Fibroblast of mammary gland (primary cell): ENCODE results near the gene ABHD11.
"Not testable (repeated sequence)": the region's sequence is repeated elsewhere in the genome, so short reads cannot be mapped to it uniquely, and the experiment has no call there.

Source experiments
- DNase-seq: peaks from one replicate; pipeline ENCODE4 v3.0.0-alpha.2; 2010; ENCODE audit warnings: low read depth
- H3K4me3 ChIP-seq: 2 replicates; pipeline ENCODE4 v1.5.1; 2011; ENCODE audit warnings: low read depth, mild to moderate bottlenecking, low read length, moderate library complexity; ENCODE audit not compliant: control insufficient read depth
- CTCF ChIP-seq: conservative IDR thresholded peaks from 2 replicates; pipeline ENCODE4 v1.5.1; 2011; ENCODE audit warnings: low read depth, low read length, inconsistent platforms; ENCODE audit not compliant: control insufficient read depth, insufficient read depth

The ABHD11 gene

GRCh38 chr7:73738612-73739386 lies at the start of gene ABHD11:
Gene ABHD11 (minus strand): TSS chr7:73738802. CDS start chr7:73738770, 32 bp downstream.
- H3K4me3 ChIP-seq = peak within 1 kb of the TSS; percentile 77
- TF ChIP-seq CTCF = no peak
- peak; percentile 91 for DNase-seq

GRCh38 chr7:73787786-73788048 lies 49.1 kb upstream of the ABHD11 start:
- DNase-seq, H3K4me3 ChIP-seq: not testable (repeated sequence)

- DNase-seq = no peak
- no peak overlapping the region for H3K4me3 ChIP-seq
- no peak for TF ChIP-seq CTCF
These were observed 48.0 kb upstream of the ABHD11 start for GRCh38 chr7:73786588-73786987.

- no peak for DNase-seq
- TF ChIP-seq CTCF = no peak
- H3K4me3 ChIP-seq = no peak overlapping the region
These were observed 40.9 kb upstream of the ABHD11 start for GRCh38 chr7:73779517-73779916.

- DNase-seq = no peak
- no peak overlapping the region for H3K4me3 ChIP-seq
- no peak for TF ChIP-seq CTCF
These were observed 40.3 kb upstream of the ABHD11 start for GRCh38 chr7:73778801-73779389.

GRCh38 chr7:73774923-73775322 lies 36.3 kb upstream of the ABHD11 start:
- no peak for TF ChIP-seq CTCF
- no peak overlapping the region for H3K4me3 ChIP-seq
- DNase-seq = peak; percentile 62

- no peak overlapping the region for H3K4me3 ChIP-seq
- no peak for DNase-seq
- TF ChIP-seq CTCF = no peak
These were observed 35.3 kb upstream of the ABHD11 start for GRCh38 chr7:73773700-73774517.
